IMR-90 (cell line): ENCODE measurements around the gene KCNT1. TPM values are rescaled to one million over a fixed set of nuclear protein-coding genes. Genes with fewer than 3 reads are reported as not detected.

ENCODE experiments used
- ATAC-seq: fragments of 200-7000 bp; cut with Tn5 transposase; 2 replicates; pipeline ENCODE4 v1.9.1; 2020; ENCODE audit warnings: low read depth, mild to moderate bottlenecking, moderate library complexity
- BruUV-seq: library from RNA; stranded (reverse); fragments of 400-500 nt; replicated peaks from 2 replicates; lab custom pipeline; 2021; lab: Mats Ljungman, UMichigan
- CTCF ChIA-PET: fragments of 300-600 bp; formaldehyde crosslinking; extraction: SDS; loops from one replicate; lab custom pipeline; 2021; ENCODE audit warnings: antibody characterized with exemption; lab: Yijun Ruan, JAX
- POLR2A ChIA-PET: fragments of 300-600 bp; sonication (Branson Sonifier 250); formaldehyde crosslinking; loops from one replicate; lab custom pipeline; 2022; ENCODE audit warnings: antibody characterized with exemption; ENCODE audit not compliant: unreplicated experiment; lab: Charles Lee
- DNase-seq: peaks from one replicate; pipeline ENCODE4 v3.0.0; 2013
- H2AFZ ChIP-seq: replicated peaks from 2 replicates; pipeline ENCODE3; 2013; ENCODE audit warnings: low read length, mild to moderate bottlenecking; ENCODE audit not compliant: poor library complexity
- H2AK5ac ChIP-seq: 2 replicates; pipeline ENCODE4 v1.6.1; 2013; ENCODE audit warnings: low read depth, low read length, inconsistent platforms
- H2AK9ac ChIP-seq: replicated peaks from 2 replicates; pipeline ENCODE3; 2013; ENCODE audit warnings: mild to moderate bottlenecking, low read depth, low read length, moderate library complexity; ENCODE audit not compliant: poor library complexity
- H2BK120ac ChIP-seq: 2 replicates; pipeline ENCODE4 v1.6.1; 2013; ENCODE audit warnings: low read depth, low read length, inconsistent platforms
- H2BK15ac ChIP-seq: 3 replicates; pipeline ENCODE4 v1.6.1; 2013; ENCODE audit warnings: low read depth, low read length, inconsistent platforms
- H2BK20ac ChIP-seq: 2 replicates; pipeline ENCODE4 v1.6.1; 2013; ENCODE audit warnings: low read depth, mild to moderate bottlenecking, inconsistent platforms, low read length, moderate library complexity
- H2BK5ac ChIP-seq: 2 replicates; pipeline ENCODE4 v1.6.1; 2013; ENCODE audit warnings: mild to moderate bottlenecking, low read depth, low read length, inconsistent platforms; ENCODE audit not compliant: poor library complexity, severe bottlenecking
- H3K14ac ChIP-seq: replicated peaks from 2 replicates; pipeline ENCODE4 v1.6.1; 2013; ENCODE audit warnings: low read depth, low read length, inconsistent platforms
- H3K18ac ChIP-seq: 2 replicates; pipeline ENCODE4 v1.6.1; 2013; ENCODE audit warnings: low read depth, low read length, control low read depth
- H3K23ac ChIP-seq: 2 replicates; pipeline ENCODE4 v1.6.1; 2013; ENCODE audit warnings: low read depth, low read length, inconsistent platforms
- H3K27ac ChIP-seq: 2 replicates; pipeline ENCODE4 v1.5.1; 2013; ENCODE audit warnings: mild to moderate bottlenecking, control low read depth, low read length; ENCODE audit not compliant: insufficient read depth
- H3K27me3 ChIP-seq: 2 replicates; pipeline ENCODE4 v1.6.1; 2013; ENCODE audit warnings: low read length; ENCODE audit not compliant: control insufficient read depth, insufficient read depth
- H3K36me3 ChIP-seq: 2 replicates; pipeline ENCODE4 v1.6.1; 2013; ENCODE audit warnings: low read length, mixed read lengths; ENCODE audit not compliant: control insufficient read depth, insufficient read depth
- H3K4ac ChIP-seq: 2 replicates; pipeline ENCODE4 v1.6.1; 2013; ENCODE audit warnings: low read depth, low read length, inconsistent platforms
- H3K4me1 ChIP-seq: 2 replicates; pipeline ENCODE4 v1.6.1; 2013; ENCODE audit warnings: low read length, mixed read lengths; ENCODE audit not compliant: control insufficient read depth, insufficient read depth
- H3K4me2 ChIP-seq: 2 replicates; pipeline ENCODE4 v1.6.1; 2013; ENCODE audit warnings: low read depth, mild to moderate bottlenecking, control low read depth, low read length, moderate library complexity
- H3K4me3 ChIP-seq: 2 replicates; pipeline ENCODE4 v1.5.1; 2013; ENCODE audit warnings: low read depth, mild to moderate bottlenecking, control low read depth, low read length, moderate library complexity; ENCODE audit not compliant: insufficient read depth
- H3K56ac ChIP-seq: 2 replicates; pipeline ENCODE4 v1.6.1; 2013; ENCODE audit warnings: low read length, inconsistent platforms; ENCODE audit not compliant: insufficient read depth; ENCODE audit errors: extremely low read depth
- H3K79me1 ChIP-seq, 2 experiments: 2 replicates each; pipeline ENCODE4 v1.6.1; 2013; ENCODE audit warnings: low read length in 2 of 2, inconsistent platforms in 1 of 2, low read depth in 1 of 2
- H3K9ac ChIP-seq: 2 replicates; pipeline ENCODE4 v1.6.1; 2013; ENCODE audit warnings: low read depth, low read length, control low read depth
- H3K9me1 ChIP-seq: 2 replicates; pipeline ENCODE4 v1.6.1; 2013; ENCODE audit warnings: low read length, inconsistent platforms; ENCODE audit not compliant: insufficient read depth
- H3K9me3 ChIP-seq: 2 replicates; pipeline ENCODE4 v1.6.1; 2013; ENCODE audit warnings: low read length; ENCODE audit not compliant: control insufficient read depth, insufficient read depth
- H4K20me1 ChIP-seq: 2 replicates; pipeline ENCODE4 v1.6.1; 2013; ENCODE audit warnings: low read length, inconsistent platforms; ENCODE audit not compliant: insufficient read depth
- H4K5ac ChIP-seq: 2 replicates; pipeline ENCODE4 v1.6.1; 2013; ENCODE audit warnings: mild to moderate bottlenecking, low read depth, low read length, control low read depth
- H4K8ac ChIP-seq, 2 experiments: 2 replicates each; pipeline ENCODE4 v1.6.1; 2013; ENCODE audit warnings: low read depth in 2 of 2, low read length in 2 of 2, control low read depth in 1 of 2, inconsistent platforms in 1 of 2
- H4K91ac ChIP-seq: 2 replicates; pipeline ENCODE4 v1.6.1; 2013; ENCODE audit warnings: low read depth, low read length, inconsistent platforms; ENCODE audit not compliant: insufficient read depth
- BHLHE40 ChIP-seq: fragments of 150-350 bp; IDR thresholded peaks from 2 replicates; pipeline ENCODE4 v1.6.1; 2016; ENCODE audit warnings: mild to moderate bottlenecking, low read depth, low read length
- CEBPB ChIP-seq: IDR thresholded peaks from 2 replicates; pipeline ENCODE4 v1.6.1; 2012; ENCODE audit warnings: low read depth, low read length, improper control_type of control experiment
- CHD1 ChIP-seq: IDR thresholded peaks from 2 replicates; pipeline ENCODE4 v1.6.1; 2012; ENCODE audit warnings: low read depth, low read length, improper control_type of control experiment
- CTCF ChIP-seq: conservative IDR thresholded peaks from 2 replicates; pipeline ENCODE4 v1.5.1; 2012; ENCODE audit warnings: mild to moderate bottlenecking, low read depth, low read length, improper control_type of control experiment
- ELK1 ChIP-seq: fragments of 150-350 bp; IDR thresholded peaks from 2 replicates; pipeline ENCODE4 v1.6.1; 2016; ENCODE audit warnings: low read depth, mild to moderate bottlenecking, low read length, moderate library complexity, borderline replicate concordance
- MAZ ChIP-seq: IDR thresholded peaks from 2 replicates; pipeline ENCODE4 v1.6.1; 2012; ENCODE audit warnings: low read depth, mild to moderate bottlenecking, low read length, improper control_type of control experiment, moderate library complexity, borderline replicate concordance
- NFE2L2 ChIP-seq: fragments of 150-350 bp; IDR thresholded peaks from 2 replicates; pipeline ENCODE4 v1.6.1; 2016; ENCODE audit warnings: low read depth, mild to moderate bottlenecking, low read length
- POLR2A ChIP-seq: IDR thresholded peaks from 2 replicates; pipeline ENCODE4 v1.6.1; 2012; ENCODE audit warnings: mild to moderate bottlenecking, low read depth, low read length
- RCOR1 ChIP-seq: IDR thresholded peaks from 2 replicates; pipeline ENCODE4 v1.6.1; 2012; ENCODE audit warnings: mild to moderate bottlenecking, low read length, improper control_type of control experiment; ENCODE audit not compliant: insufficient replicate concordance
- RFX5 ChIP-seq: IDR thresholded peaks from 2 replicates; pipeline ENCODE4 v1.8.0; 2012; ENCODE audit warnings: low read depth, mild to moderate bottlenecking, low read length, moderate library complexity
- USF2 ChIP-seq: fragments of 150-350 bp; IDR thresholded peaks from 2 replicates; pipeline ENCODE4 v1.6.1; 2017; ENCODE audit warnings: mild to moderate bottlenecking, antibody characterized with exemption, low read length, low read depth
- WGBS, 2 experiments: methylation state at CpG; one replicate each; pipeline versions ENCODE4 v1.1.5 to v1.1.7; 2013; ENCODE audit warnings: missing lambda C conversion rate in 2 of 2; ENCODE audit not compliant: insufficient read length in 1 of 2; ENCODE audit errors: extremely low coverage in 2 of 2; 5-methylcytosine and 5-hydroxymethylcytosine counted together
- dilution Hi-C: fragments of 300-500 bp; cut with HindIII; formaldehyde crosslinking; loops from one replicate; pipeline ENCODE4 v1.14.3; 2018; ENCODE audit warnings: low sequenced_read_pairs; ENCODE audit not compliant: unreplicated experiment
- in situ Hi-C: fragments of 300-500 bp; cut with MboI; formaldehyde crosslinking; loops from 3 replicates; pipeline ENCODE4 v1.14.3; 2019; ENCODE audit warnings: low sequenced_read_pairs, inconsistent platforms, mixed read lengths
- intact Hi-C: fragments of 100-400 bp; cut with micrococcal nuclease; formaldehyde crosslinking; loops from 2 replicates; pipeline ENCODE4 v1.10.0; 2022
- polyA plus RNA-seq, 3 experiments: library from polyadenylated mRNA; depleted of rRNA; stranded (reverse); fragments of >200 nt; gene quantifications; 2 replicates each; pipeline ENCODE4 v1.2.3, GENCODE V29; 2012; ENCODE audit warnings: low replicate concordance in 1 of 3
- total RNA-seq: library from RNA; depleted of rRNA; stranded (reverse); fragments of >200 nt; gene quantifications from 2 replicates; pipeline ENCODE4 v1.2.3, GENCODE V29; 2012

Gene KCNT1
- total and polyA plus RNA-seq, 2 of the 4 experiments (the other 2 are of a cell fraction) = not detected

- H2AK9ac ChIP-seq = no peak overlapping the region
- no peak overlapping the region for H3K9ac ChIP-seq
- ChIA-PET CTCF (no interaction called here), POLR2A (no interaction called here)
- H3K4me2 ChIP-seq = no peak overlapping the region
- no peaks in the 10 kb centered on the region for H3K36me3 ChIP-seq
- H2BK20ac ChIP-seq = no peak overlapping the region
- H2AFZ ChIP-seq = no peak overlapping the region
- no peak overlapping the region for H3K14ac ChIP-seq
- H4K8ac ChIP-seq = no peak overlapping the region
- no peak overlapping the region for H2AK5ac ChIP-seq
- H4K20me1 ChIP-seq = no peaks in the 10 kb centered on the region; the same call in 1 of the 2 replicates
- H3K4me1 ChIP-seq = no peaks in the 10 kb centered on the region
- H3K9me1 ChIP-seq = no peaks in the 10 kb centered on the region
- H3K56ac ChIP-seq = no peak overlapping the region
- H3K23ac ChIP-seq = no peak overlapping the region
- no peak overlapping the region for H3K27ac ChIP-seq
- no peak overlapping the region for H3K18ac ChIP-seq
- dilution Hi-C loops (no loop called here), in situ Hi-C loops (no loop called here), intact Hi-C loops (no loop called here)
- ATAC-seq (no peak), DNase-seq (no peak)
- H3K79me1 ChIP-seq = no peaks in the 10 kb centered on the region
- no peak overlapping the region for H4K5ac ChIP-seq
- no peak overlapping the region for H4K91ac ChIP-seq
- H2BK5ac ChIP-seq = no peak overlapping the region
- BruUV-seq = no TSS peak
- no peak overlapping the region for H3K4me3 ChIP-seq
- 53% methylated on average over 12 of the region's 23 CpGs; no CpG with 5 or more reads in 1 of the 2 experiments for WGBS, 2 experiments
- no peak for TF ChIP-seq RCOR1
- TF ChIP-seq CTCF = no peak
- no peak for TF ChIP-seq BHLHE40
- TF ChIP-seq POLR2A = no peak
- no peak for TF ChIP-seq USF2
- TF ChIP-seq MAZ = no peak
- no peak for TF ChIP-seq NFE2L2
- no peak for TF ChIP-seq CHD1
- no peak for TF ChIP-seq ELK1
- no peak for TF ChIP-seq CEBPB
- no peak for TF ChIP-seq RFX5
- no peak overlapping the region for H2BK120ac ChIP-seq
- H2BK15ac ChIP-seq = no peak overlapping the region
- no peaks in the 10 kb centered on the region for H3K9me3 ChIP-seq
- H3K27me3 ChIP-seq = peaks cover 37% of the 10 kb centered on the region
- no peak overlapping the region for H3K4ac ChIP-seq
Measured at GRCh38 chr9:135736979-135737839, 35.2 kb downstream of the KCNT1 start.
